ENCODE data around the gene KYNU. TPM values are rescaled to one million over a fixed set of nuclear protein-coding genes. Genes with fewer than 3 reads are reported as not detected.
"Not testable (repeated sequence)": the region's sequence is repeated elsewhere in the genome, so short reads cannot be mapped to it uniquely, and the experiment has no call there.

Gene KYNU
- total and polyA plus RNA-seq, 7 experiments from 2014 or later: 0.13 to 23.4 (median 1.4) TPM; not detected in 2

GRCh38 chr2:143026411-143027054 is 149.1 kb downstream of the KYNU start:
- Histone ChIP-seq H3K36me3 (ENCODE audit: control insufficient read depth in 2 of 3, insufficient read depth in 3 of 3, low read length in 3 of 3) (no peaks in the 10 kb centered on the region), H3K4me1 (ENCODE audit: control insufficient read depth in 2 of 2, insufficient read depth in 2 of 2, low read length in 2 of 2) (no peaks in the 10 kb centered on the region), H3K27ac (ENCODE audit: low read depth, low read length) (no peak overlapping the region), H3K9me3 (ENCODE audit: control insufficient read depth in 2 of 3, low read length in 3 of 3) (no peaks in the 10 kb centered on the region), H3K27me3 (ENCODE audit: control insufficient read depth in 2 of 2, insufficient read depth in 2 of 2, low read length in 2 of 2) (no peaks in the 10 kb centered on the region), H3K4me3 (ENCODE audit: low read length) (no peak overlapping the region)
- ChIA-PET POLR2A (no interaction called here), CTCF (no interaction called here)
- Mint-ChIP-seq H3K36me3 (peaks cover 0 to 4% (median 0%) of the 10 kb centered on the region in 5 donors), H3K4me1 (peaks cover 0 to 9% (median 0%) of the 10 kb centered on the region in 7 donors), H3K27ac (no peak overlapping the region), H3K4me3 (no peak overlapping the region), H3K27me3 (peaks cover 9 to 42% (median 15%) of the 10 kb centered on the region in 5 donors), H3K9me3 (peaks cover 0 to 4% (median 0%) of the 10 kb centered on the region in 11 donors)
- intact Hi-C loops (cut with micrococcal nuclease): no loop called here
- ATAC-seq: no peak
- DNase-seq: no peak

DNA sequence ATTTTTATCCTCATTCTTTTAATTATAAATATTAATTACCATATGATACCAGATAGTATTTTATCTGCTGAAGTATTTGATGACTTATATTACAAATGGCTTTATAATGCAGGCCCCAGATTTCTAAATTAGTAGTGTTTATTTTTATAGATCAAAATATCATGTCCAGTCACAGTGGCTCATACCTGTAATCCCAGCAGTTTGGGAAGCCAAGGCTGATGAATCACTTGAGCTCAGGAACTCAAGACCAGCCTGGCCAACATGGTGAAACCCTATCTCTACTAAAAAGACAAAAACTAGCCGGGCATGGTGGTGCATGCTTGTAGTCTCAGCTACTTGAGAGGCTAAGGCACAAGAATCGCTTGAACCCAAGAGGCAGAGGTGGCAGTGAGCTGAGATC is 151.7 kb downstream of the KYNU start:
- no peak overlapping the region for H3K4me3 Mint-ChIP-seq
- H3K27ac Mint-ChIP-seq: no peak overlapping the region
- no peak for ATAC-seq
- no peak overlapping the region for H3K27ac ChIP-seq (ENCODE audit: low read depth, low read length)
- DNase-seq: no peak
- H3K36me3 ChIP-seq (ENCODE audit: control insufficient read depth in 2 of 3, insufficient read depth in 3 of 3, low read length in 3 of 3): no peaks in the 10 kb centered on the region
- no peaks in the 10 kb centered on the region for H3K9me3 ChIP-seq (ENCODE audit: control insufficient read depth in 2 of 3, low read length in 3 of 3)
- peaks cover 0 to 4% (median 0%) of the 10 kb centered on the region in 11 donors for H3K9me3 Mint-ChIP-seq
- POLR2A ChIA-PET: no interaction called here
- CTCF ChIA-PET: no interaction called here
- H3K27me3 ChIP-seq (ENCODE audit: control insufficient read depth in 2 of 2, insufficient read depth in 2 of 2, low read length in 2 of 2): no peaks in the 10 kb centered on the region
- no peak overlapping the region for H3K4me3 ChIP-seq (ENCODE audit: low read length)
- H3K4me1 ChIP-seq (ENCODE audit: control insufficient read depth in 2 of 2, insufficient read depth in 2 of 2, low read length in 2 of 2): no peaks in the 10 kb centered on the region
- intact Hi-C loops (cut with micrococcal nuclease): no loop called here
- H3K36me3 Mint-ChIP-seq: peaks cover 0 to 4% (median 0%) of the 10 kb centered on the region in 5 donors
- peaks cover 0 to 9% (median 0%) of the 10 kb centered on the region in 7 donors for H3K4me1 Mint-ChIP-seq
- H3K27me3 Mint-ChIP-seq: peaks cover 5 to 32% (median 9%) of the 10 kb centered on the region in 5 donors

GRCh38 chr2:143030127-143030526 is 152.7 kb downstream of the KYNU start:
- Histone ChIP-seq H3K36me3 (ENCODE audit: control insufficient read depth in 2 of 3, insufficient read depth in 3 of 3, low read length in 3 of 3) (no peaks in the 10 kb centered on the region), H3K9me3 (ENCODE audit: control insufficient read depth in 2 of 3, low read length in 3 of 3) (no peaks in the 10 kb centered on the region), H3K4me3 (ENCODE audit: low read length) (no peak overlapping the region), H3K4me1 (ENCODE audit: control insufficient read depth in 2 of 2, insufficient read depth in 2 of 2, low read length in 2 of 2) (no peaks in the 10 kb centered on the region), H3K27ac (ENCODE audit: low read depth, low read length) (no peak overlapping the region), H3K27me3 (ENCODE audit: control insufficient read depth in 2 of 2, insufficient read depth in 2 of 2, low read length in 2 of 2) (no peaks in the 10 kb centered on the region)
- CTCF ChIA-PET: interaction anchor here (0.8 to 1.2 kb wide), 2 partner anchors 30 to 81 kb away, joined by 3 read pairs; no protein-coding TSS in a partner anchor
- Mint-ChIP-seq H3K4me3 (no peak overlapping the region), H3K4me1 (peaks cover 0 to 9% (median 0%) of the 10 kb centered on the region in 7 donors), H3K36me3 (peaks cover 0 to 4% (median 0%) of the 10 kb centered on the region in 5 donors), H3K9me3 (peaks cover 0 to 4% (median 0%) of the 10 kb centered on the region in 11 donors), H3K27ac (no peak overlapping the region), H3K27me3 (peaks cover 4 to 24% (median 5%) of the 10 kb centered on the region in 5 donors)
- ATAC-seq: peak; percentile 50
- intact Hi-C loops (cut with micrococcal nuclease): loop anchor here (10.0 kb wide), 3 partner anchors 425 to 1485 kb away; no protein-coding TSS in a partner anchor
- DNase-seq: no peak
- POLR2A ChIA-PET: no interaction called here

DNA sequence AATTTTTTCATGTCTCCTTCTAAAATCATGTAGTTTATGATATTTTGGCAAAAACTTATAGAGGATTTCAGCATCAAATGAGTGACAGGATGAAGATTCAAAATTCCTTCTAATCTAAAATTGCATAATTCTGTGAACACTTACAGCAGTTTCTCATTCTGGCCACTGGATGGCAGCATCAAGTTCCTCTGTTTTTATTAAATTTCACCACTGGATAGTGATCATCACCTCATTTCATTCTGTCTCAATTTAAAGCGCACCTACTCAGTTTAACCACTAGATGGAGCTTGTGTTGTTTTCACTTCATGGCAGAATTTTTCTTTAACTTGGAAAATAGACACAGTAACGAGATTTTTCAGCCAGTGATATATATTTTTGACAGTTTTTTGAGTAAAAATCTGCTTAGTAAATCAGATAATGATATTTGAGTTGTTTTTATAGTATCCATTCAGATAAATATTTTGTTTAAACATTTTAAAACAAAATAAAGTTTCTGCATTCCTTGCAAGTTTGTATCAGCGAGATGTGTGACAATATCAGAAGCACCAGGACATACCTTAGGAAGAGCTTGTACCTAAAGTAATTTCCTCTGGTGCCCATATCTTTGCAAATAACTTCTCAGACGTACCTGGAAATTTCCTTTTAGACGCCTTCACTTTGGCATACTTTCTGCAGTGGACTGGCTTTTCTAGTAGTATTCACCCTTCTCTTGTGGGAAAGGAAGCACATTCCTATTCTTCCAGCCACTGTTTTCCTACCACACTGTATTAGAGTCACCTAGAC is 157.0 kb downstream of the KYNU start:
- Histone ChIP-seq H3K9me3 (ENCODE audit: control insufficient read depth in 2 of 3, low read length in 3 of 3) (no peaks in the 10 kb centered on the region), H3K27me3 (ENCODE audit: control insufficient read depth in 2 of 2, insufficient read depth in 2 of 2, low read length in 2 of 2) (no peaks in the 10 kb centered on the region), H3K4me3 (ENCODE audit: low read length) (no peak overlapping the region), H3K36me3 (ENCODE audit: control insufficient read depth in 2 of 3, insufficient read depth in 3 of 3, low read length in 3 of 3) (no peaks in the 10 kb centered on the region), H3K27ac (ENCODE audit: low read depth, low read length) (no peak overlapping the region), H3K4me1 (ENCODE audit: control insufficient read depth in 2 of 2, insufficient read depth in 2 of 2, low read length in 2 of 2) (no peaks in the 10 kb centered on the region)
- ChIA-PET CTCF (interaction anchor here (0.6 to 2.7 kb wide), 10 partner anchors 43 to 259 kb away, joined by 3 to 14 read pairs (median 4); no protein-coding TSS in a partner anchor), POLR2A (no interaction called here)
- peaks cover 0 to 4% (median 0%) of the 10 kb centered on the region in 11 donors for H3K9me3 Mint-ChIP-seq
- DNase-seq (peak in 7 of 9 donors; percentile 59 to 84 (median 75)), ATAC-seq (peak; percentile 100)
- intact Hi-C loops (cut with micrococcal nuclease): loop anchor here (1.0 to 10.0 kb wide), 10 partner anchors 77 to 1480 kb away; no protein-coding TSS in a partner anchor
- H3K4me3 Mint-ChIP-seq: no peak overlapping the region
- H3K27me3 Mint-ChIP-seq: peaks cover 0 to 8% (median 0%) of the 10 kb centered on the region in 5 donors
- peak overlapping the region in 1 of 9 donors; percentile 15 for H3K27ac Mint-ChIP-seq
- peaks cover 0 to 9% (median 0%) of the 10 kb centered on the region in 7 donors for H3K4me1 Mint-ChIP-seq
- H3K36me3 Mint-ChIP-seq: peaks cover 0 to 4% (median 0%) of the 10 kb centered on the region in 5 donors

- Mint-ChIP-seq H3K9me3 (peaks cover 0 to 13% (median 3%) of the 10 kb centered on the region in 11 donors), H3K27me3 (peaks cover 0 to 24% (median 12%) of the 10 kb centered on the region in 5 donors), H3K36me3 (peaks cover 0 to 13% (median 0%) of the 10 kb centered on the region in 5 donors), H3K4me3 (no peak overlapping the region), H3K4me1 (peaks cover 0 to 3% (median 0%) of the 10 kb centered on the region in 7 donors), H3K27ac (no peak overlapping the region)
- Histone ChIP-seq H3K27ac (ENCODE audit: low read depth, low read length) (no peak overlapping the region), H3K4me3 (ENCODE audit: low read length) (no peak overlapping the region), H3K36me3 (ENCODE audit: control insufficient read depth in 2 of 3, insufficient read depth in 3 of 3, low read length in 3 of 3) (no peaks in the 10 kb centered on the region), H3K27me3 (ENCODE audit: control insufficient read depth in 2 of 2, insufficient read depth in 2 of 2, low read length in 2 of 2) (no peaks in the 10 kb centered on the region), H3K4me1 (ENCODE audit: control insufficient read depth in 2 of 2, insufficient read depth in 2 of 2, low read length in 2 of 2) (no peaks in the 10 kb centered on the region), H3K9me3 (ENCODE audit: control insufficient read depth in 2 of 3, low read length in 3 of 3) (no peaks in the 10 kb centered on the region)
- DNase-seq (no peak), ATAC-seq (no peak)
- intact Hi-C loops (cut with micrococcal nuclease): no loop called here
- CTCF ChIA-PET: no interaction called here
- POLR2A ChIA-PET: no interaction called here
Measured at GRCh38 chr2:143051465-143051864, 174.0 kb downstream of the KYNU start.

DNA sequence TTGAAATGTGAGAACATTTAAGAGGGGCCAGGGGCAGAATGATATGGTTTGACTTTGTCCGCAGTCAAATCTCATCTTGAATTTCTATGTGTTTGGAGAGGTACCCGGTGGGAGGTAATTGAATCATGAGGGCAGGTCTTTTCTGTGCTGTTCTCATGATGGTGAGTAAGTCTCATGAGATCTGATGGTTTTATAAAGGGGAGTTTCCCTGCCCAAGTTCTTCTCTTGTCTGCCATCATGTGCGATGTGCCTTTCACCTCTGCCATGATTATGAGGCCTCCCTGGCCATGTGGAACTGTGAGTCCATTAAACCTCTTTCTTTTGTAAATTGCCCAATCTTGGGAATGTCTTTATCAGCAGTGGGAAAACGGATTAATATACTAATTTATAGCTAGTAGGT is 176.0 kb downstream of the KYNU start:
- H3K4me1 Mint-ChIP-seq, CTCF ChIA-PET, H3K4me3 Mint-ChIP-seq: not testable (repeated sequence)

More for the DNA sequence above, 176.0 kb downstream of the KYNU start:
- ATAC-seq; H3K27ac ChIP-seq (ENCODE audit: low read depth, low read length); H3K27ac Mint-ChIP-seq; H3K9me3 ChIP-seq (ENCODE audit: control insufficient read depth in 2 of 3, low read length in 3 of 3); H3K4me1 ChIP-seq (ENCODE audit: control insufficient read depth in 2 of 2, insufficient read depth in 2 of 2, low read length in 2 of 2); DNase-seq; H3K36me3 ChIP-seq (ENCODE audit: control insufficient read depth in 2 of 3, insufficient read depth in 3 of 3, low read length in 3 of 3); H3K4me3 ChIP-seq (ENCODE audit: low read length); intact Hi-C loops (cut with micrococcal nuclease); H3K27me3 ChIP-seq (ENCODE audit: control insufficient read depth in 2 of 2, insufficient read depth in 2 of 2, low read length in 2 of 2); POLR2A ChIA-PET: not testable (repeated sequence)
- peaks cover 0 to 20% (median 10%) of the 10 kb centered on the region in 5 donors for H3K27me3 Mint-ChIP-seq
- H3K9me3 Mint-ChIP-seq: peaks cover 0 to 19% (median 4%) of the 10 kb centered on the region in 11 donors
- peaks cover 0 to 19% (median 6%) of the 10 kb centered on the region in 5 donors for H3K36me3 Mint-ChIP-seq
